NCI-H524 treated with DMSO at 0.1 percent for 48 hours (cell line): Measurements from ENCODE around the gene ARHGEF4.

Experiments
- DNase-seq: peaks from one replicate; lab custom pipeline; 2025; lab: John Stamatoyannopoulos, UW

Gene ARHGEF4

GRCh38 chr2:130850788-130851623, 14.3 kb downstream of the ARHGEF4 start:
- DNase-seq, result no peak

DNA sequence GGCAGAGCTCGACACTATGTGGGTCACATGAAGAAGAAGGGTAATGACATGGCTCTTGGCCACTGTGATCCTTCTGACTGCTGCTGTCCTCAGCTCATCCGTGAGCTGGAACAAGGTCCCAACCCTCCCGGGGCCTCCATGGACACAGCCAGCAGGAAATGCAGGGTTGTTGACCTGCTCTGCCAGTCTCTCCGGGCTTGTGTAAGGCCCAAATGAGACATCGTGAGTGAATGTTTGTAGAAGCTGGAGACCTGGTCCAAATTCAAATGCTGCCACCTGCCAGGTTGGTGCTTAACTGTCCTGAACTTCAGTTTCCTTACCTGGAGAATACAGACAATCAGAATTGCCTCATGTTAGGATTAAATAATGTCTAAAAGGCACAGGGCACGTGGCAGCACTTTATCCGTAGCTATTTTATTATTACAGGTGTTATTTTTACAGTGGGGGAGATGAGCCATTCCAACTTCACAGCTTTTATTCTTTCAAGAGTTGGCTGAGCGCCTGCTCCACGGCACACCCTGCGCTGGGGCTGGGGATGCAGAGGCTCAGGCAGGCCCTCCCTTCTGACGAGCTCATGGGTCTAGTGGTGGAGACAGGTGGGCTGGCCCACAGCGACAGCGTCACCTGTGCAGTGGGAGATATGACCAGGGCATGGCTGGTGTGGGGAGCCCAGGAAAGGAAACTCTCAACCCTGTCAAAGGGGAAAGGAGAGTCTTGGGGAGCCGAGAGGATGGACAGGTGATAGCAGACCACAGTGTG, 15.1 kb downstream of the ARHGEF4 start:
- no peak for DNase-seq

DNA sequence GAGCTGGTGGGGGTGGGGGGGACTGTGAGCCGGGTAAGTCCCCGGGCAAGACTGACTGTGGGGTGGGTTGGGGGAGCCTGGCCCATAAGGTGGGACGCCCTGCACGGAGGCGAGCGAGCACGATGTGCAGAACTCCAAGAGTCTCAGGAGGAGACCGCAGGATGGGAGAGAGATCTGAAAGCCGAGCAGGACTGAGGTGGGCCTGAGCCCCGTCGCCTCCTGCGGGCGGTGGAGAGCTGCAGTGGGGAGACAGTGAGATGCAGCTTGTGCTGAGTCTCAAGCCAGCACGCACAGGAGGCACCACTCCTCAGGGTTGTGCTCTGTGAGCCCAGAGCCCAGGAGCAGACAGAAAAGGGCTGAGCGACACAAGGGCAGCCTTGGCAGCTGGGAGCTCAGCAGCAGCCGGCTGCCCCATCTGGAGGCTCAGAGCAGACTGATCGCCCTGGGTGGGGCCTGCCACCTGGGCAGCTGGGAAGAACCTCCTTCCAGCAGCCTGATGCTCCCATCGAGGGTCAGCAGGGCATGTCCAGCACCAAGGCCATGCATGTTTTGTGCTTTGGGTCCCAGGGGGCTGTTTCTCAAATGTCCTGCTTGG, 15.9 kb downstream of the ARHGEF4 start:
- no peak for DNase-seq

DNA sequence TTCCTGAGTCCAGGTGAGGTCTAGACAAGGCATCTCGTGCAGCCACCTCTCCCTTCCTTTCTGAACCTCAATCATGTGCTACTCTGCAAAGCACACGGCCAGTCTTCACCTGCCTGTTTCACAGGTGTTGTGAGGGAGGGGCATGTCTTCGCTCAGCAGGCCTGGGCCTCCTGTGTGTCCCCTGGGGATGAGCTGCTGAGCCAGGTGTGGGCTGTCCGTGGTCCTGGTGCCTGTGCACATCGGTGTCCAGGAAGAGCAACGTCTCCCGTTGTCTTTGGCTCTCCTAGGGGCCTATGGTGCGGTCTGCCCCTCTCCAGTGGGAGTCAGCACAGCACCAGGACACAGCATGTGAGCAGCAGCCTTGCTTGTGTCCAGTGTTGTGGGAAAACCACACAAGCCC, 16.7 kb downstream of the ARHGEF4 start:
- DNase-seq, result no peak

- DNase-seq, result no peak
Measured at GRCh38 chr2:130854301-130854700, 17.6 kb downstream of the ARHGEF4 start.

DNA sequence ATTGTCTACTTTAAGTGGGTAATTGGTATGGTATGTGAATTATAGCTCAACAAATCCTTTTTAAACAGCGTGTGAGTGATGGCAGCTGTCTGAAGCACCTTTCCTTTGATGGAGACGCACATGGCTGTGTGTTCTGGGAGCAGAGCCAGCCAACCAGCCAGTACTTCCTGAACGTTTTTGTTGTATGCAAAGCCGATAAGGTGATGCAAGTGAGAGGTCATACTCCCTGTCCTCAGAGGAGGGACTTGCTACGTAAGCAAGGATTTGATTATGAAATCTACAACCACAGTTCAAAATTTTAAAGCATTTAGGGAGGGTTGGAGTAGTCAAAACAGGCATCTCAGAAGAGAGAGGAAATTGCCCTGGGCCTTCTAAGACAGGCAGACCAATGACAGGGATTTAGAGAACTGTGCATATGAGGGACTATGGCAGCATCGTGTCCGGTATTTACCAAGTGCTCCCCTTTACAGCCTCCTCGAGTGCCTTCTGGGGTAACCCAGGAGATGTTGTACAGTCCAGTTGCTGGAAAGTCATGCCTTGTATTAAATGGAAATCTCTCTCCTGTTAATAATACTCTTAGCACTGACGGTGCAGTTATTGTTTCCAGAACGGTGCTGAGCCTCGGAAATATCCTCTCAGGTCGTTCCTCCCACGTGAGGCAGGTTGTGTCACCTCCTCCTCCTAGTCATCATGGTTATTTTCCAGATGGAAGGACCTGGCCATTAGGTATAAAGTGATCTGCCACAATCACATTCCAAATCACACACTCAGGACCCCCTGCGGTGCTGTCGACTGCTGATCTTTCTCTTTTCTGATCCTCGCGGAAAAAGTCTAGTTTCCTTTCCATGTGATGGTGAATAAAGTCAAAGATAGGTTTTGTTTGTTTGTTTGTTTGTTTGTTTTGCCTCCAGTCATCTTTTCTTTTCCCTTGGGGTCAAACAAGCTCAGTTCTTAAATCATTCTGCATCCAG, 28.4 kb downstream of the ARHGEF4 start:
- no peak for DNase-seq

- no peak for DNase-seq
Measured at GRCh38 chr2:130869441-130870160, 32.9 kb downstream of the ARHGEF4 start.

- no peak for DNase-seq
Measured at GRCh38 chr2:130870161-130870485, 33.4 kb downstream of the ARHGEF4 start.

GRCh38 chr2:130870779-130871178, 34.1 kb downstream of the ARHGEF4 start:
- DNase-seq, result no peak

GRCh38 chr2:130871843-130872740, 35.4 kb downstream of the ARHGEF4 start:
- DNase-seq, result no peak

DNA sequence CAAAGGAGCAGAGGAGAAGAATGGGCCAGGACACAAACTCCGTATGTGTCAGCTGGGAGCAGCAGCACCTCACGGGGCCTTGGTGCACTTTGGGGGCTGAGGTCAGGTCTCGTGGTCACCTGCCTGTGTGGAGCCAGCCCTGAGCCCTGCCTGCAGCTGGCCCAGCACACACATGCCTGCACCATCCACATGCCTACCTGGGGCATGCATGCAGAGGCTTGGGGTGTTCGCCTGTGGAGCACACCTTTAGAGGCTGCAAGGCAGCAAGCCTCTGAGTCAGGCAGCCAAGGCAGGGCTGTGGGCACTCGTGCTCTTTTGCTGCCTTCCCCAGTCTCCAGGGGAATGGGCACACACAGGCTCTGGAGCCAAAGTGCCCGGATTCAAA, 36.0 kb downstream of the ARHGEF4 start:
- no peak for DNase-seq

DNA sequence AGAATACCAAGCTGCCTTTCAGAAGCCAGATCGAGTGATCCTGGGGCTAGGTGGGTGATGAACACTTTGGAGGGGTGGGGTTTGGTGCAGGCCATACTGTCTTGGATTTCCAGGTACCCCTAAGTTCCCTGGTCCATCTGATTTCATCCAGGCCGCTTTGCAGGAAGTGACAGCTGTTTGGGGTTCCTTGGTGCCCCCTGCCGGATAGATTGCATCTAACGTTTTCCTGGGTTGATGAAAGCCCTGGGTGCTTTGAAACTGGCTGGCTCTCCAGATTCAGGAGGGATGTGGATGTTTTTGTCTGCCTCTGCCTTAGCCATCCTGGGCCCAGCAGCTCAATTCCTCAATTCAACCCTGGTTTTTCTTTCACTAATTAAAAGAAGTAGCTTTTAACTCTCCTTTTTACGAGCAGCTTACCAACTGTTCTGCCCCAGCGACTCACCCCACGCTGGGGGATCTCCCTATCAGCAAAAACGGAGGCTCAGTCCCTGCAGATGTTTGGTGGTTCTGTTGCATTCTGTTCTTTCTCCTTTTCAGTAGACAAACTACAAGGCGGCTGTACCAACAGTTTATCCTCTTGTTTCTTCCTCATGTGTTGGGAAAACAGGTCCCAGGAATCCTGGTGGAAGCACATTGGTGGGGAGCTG, 37.1 kb downstream of the ARHGEF4 start:
- no peak for DNase-seq

DNA sequence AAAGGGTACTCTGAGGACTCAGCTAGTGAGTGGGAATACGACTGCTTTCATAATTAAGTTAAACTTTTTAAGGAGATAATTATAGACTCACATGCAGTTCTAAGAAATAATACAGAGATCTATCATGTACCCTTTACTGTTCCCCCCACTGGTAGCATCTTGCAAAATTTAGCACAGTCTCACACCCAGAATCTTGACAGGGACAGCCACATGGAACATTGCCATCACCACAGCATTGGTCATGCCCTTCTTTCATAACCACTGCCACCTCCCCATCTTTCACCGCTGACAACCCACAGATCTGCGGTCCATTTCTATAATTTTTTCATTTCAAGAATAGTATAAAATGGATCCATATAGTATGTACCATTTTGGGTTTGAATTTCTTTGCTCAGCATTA, 37.8 kb downstream of the ARHGEF4 start:
- DNase-seq, result no peak

GRCh38 chr2:130875935-130876334, 39.2 kb downstream of the ARHGEF4 start:
- no peak for DNase-seq

DNA sequence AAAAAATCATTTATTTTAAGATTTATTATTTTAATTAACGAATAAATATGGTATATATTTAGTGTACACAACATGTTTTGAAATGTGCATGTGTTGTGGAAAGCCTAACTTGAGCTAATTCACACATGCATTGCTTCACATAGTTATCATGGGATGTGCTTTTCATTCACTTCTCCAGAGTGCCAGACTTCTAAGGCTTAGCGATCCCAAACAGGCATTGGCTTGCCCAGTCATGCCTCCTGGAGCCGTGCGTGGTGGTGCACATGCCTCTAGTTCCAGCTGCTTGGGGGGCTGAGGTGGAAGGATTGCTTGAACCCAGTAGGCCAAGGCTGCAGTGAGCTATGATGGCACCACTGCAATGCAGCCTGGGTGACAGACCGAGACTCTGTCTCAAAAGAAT, 40.5 kb downstream of the ARHGEF4 start:
- no peak for DNase-seq

DNA sequence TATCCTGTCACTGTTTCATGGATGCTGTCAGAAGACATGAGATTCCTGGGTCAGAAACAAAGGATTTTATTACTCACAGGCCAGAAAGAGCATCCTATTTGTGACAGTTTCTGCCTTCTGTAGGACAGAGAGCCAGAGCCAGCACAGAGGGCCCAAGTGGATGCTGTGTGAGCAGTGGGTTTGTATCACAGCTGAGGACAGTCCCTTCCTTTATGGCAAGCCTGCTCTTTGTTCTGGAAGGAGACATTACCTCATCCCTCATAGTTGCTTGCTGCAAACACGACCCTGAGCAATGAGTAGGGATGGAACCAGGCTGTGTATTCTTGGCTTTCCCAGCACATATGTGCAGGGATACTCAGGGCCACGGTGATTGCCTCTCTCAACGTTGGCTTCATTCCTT, 41.6 kb downstream of the ARHGEF4 start:
- no peak for DNase-seq

DNA sequence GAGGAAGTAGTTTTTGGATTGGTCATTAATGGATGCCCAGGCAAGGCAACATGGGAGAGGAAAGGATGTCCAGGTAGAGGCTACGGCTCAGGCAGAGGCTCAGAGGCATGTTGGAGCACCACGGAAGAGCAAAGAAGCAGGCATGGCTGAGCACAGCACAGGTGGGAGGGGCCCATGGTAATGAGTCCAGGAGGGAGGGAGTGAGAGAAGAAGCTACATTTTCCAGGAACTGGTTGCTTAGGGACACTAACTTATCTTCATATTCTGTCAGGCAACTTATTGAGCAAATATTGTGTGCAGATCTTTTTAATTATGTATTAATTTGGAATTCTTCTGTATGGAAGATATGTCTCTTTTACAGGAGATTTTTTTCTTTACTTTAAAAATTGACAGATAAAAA, 42.2 kb downstream of the ARHGEF4 start:
- no peak for DNase-seq

- DNase-seq, result no peak
Measured at GRCh38 chr2:130882111-130882690, 45.5 kb downstream of the ARHGEF4 start.

GRCh38 chr2:130882991-130883390, 46.3 kb downstream of the ARHGEF4 start:
- DNase-seq, result no peak
